Measurements from ENCODE around the gene TBC1D10A.

DNA sequence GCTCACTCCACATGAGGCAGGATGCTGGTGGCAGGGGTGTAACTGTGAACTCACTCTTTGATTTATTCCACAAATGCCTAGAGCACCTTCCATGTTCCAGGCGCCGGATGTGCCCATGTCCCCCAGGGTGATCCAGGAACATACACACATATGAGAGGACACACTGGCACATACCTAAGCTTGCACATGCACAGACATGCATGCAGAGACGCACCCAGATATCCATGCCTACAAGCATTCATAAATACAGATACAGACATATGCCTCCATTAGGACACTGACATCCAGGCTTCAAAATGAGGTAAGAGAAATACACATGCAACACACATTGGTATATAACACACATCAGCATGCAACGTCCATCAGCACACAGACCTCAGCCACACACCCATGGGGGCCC is 64.6 kb downstream of the TBC1D10A start:
- TF ChIP-seq, protein P1, sequence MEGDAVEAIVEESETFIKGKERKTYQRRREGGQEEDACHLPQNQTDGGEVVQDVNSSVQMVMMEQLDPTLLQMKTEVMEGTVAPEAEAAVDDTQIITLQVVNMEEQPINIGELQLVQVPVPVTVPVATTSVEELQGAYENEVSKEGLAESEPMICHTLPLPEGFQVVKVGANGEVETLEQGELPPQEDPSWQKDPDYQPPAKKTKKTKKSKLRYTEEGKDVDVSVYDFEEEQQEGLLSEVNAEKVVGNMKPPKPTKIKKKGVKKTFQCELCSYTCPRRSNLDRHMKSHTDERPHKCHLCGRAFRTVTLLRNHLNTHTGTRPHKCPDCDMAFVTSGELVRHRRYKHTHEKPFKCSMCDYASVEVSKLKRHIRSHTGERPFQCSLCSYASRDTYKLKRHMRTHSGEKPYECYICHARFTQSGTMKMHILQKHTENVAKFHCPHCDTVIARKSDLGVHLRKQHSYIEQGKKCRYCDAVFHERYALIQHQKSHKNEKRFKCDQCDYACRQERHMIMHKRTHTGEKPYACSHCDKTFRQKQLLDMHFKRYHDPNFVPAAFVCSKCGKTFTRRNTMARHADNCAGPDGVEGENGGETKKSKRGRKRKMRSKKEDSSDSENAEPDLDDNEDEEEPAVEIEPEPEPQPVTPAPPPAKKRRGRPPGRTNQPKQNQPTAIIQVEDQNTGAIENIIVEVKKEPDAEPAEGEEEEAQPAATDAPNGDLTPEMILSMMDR (IDR thresholded peaks at IDR 0.05; ENCODE audit: low read depth, low read length): no peak
- no peak for TF ChIP-seq POLR2A (IDR thresholded peaks at IDR 0.05; ENCODE audit: extremely low read depth, insufficient read length)
